Keratinocyte (primary cell): ENCODE results near the gene CD160.

Source experiments
- EZH2 ChIP-seq: IDR thresholded peaks from one replicate; pipeline ENCODE4 v1.6.1; 2012; ENCODE audit warnings: inconsistent platforms, mild to moderate bottlenecking, low read length, moderate library complexity
- TF ChIP-seq, protein P1 (sequence below), 3 experiments: IDR thresholded peaks in 1 of 3; conservative IDR thresholded peaks in 1 of 3; optimal IDR thresholded peaks in 1 of 3; 2 replicates in 2 of 3; 3 replicates in 1 of 3; pipeline versions ENCODE3 to v1.5.1; 2011; ENCODE audit warnings: low read length in 3 of 3, mild to moderate bottlenecking in 3 of 3, moderate library complexity in 2 of 3, control low read depth in 1 of 3, inconsistent platforms in 1 of 3; ENCODE audit not compliant: insufficient read depth in 2 of 3; ENCODE audit errors: extremely low read depth in 1 of 3

DNA sequence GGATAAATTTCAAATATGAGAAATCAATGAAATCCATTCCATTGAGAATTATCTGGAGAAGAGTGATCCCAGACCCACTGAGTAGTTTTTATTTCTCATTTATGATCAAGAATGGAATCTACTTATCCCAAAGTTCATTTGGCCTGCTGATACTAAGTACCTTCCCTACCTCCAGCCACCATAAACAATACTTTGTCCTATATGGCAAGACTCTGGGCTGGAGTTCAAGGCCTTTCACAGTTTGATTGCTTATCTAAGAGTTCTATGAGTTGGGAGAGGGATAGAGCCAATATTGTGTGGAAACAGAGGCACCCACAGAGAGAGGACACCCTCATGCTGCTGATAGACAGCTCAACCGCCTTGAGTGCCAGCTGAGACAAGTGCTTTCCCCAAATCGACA, 17.2 kb upstream of the CD160 start:
- TF ChIP-seq EZH2: no peak
- TF ChIP-seq, protein P1, sequence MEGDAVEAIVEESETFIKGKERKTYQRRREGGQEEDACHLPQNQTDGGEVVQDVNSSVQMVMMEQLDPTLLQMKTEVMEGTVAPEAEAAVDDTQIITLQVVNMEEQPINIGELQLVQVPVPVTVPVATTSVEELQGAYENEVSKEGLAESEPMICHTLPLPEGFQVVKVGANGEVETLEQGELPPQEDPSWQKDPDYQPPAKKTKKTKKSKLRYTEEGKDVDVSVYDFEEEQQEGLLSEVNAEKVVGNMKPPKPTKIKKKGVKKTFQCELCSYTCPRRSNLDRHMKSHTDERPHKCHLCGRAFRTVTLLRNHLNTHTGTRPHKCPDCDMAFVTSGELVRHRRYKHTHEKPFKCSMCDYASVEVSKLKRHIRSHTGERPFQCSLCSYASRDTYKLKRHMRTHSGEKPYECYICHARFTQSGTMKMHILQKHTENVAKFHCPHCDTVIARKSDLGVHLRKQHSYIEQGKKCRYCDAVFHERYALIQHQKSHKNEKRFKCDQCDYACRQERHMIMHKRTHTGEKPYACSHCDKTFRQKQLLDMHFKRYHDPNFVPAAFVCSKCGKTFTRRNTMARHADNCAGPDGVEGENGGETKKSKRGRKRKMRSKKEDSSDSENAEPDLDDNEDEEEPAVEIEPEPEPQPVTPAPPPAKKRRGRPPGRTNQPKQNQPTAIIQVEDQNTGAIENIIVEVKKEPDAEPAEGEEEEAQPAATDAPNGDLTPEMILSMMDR (optimal IDR thresholded peaks at IDR 0.05 in 1 of 3, IDR thresholded peaks at IDR 0.05 in 1 of 3, conservative IDR thresholded peaks at IDR 0.05 in 1 of 3; ENCODE audit: extremely low read depth in 1 of 3, insufficient read depth in 2 of 3, low read length in 3 of 3): no peak
